Measurements from ENCODE around the gene GARNL3.

Gene GARNL3

DNA sequence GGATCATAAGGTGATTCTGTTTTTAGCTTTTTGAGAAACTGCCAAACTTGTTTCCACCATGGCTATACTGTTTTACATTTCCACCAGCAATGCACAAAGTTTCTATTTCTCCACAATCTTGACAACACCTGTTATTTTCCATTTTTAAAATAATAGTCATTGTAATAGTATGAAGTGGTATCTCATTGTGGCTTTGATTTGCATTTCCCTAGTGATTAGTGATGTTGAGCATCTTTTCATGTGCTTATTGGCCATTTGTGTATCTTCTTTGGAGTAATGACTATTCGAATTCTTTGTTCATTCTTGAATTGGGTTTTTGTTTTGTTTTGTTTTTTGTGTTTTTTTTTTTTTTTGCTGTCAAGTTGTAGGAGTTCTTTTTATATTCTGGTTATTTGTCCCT is 4.9 kb downstream of the GARNL3 start:
- CTCF ChIA-PET, result no interaction called here
- DNase-seq (ENCODE audit: low read depth, low spot score), result no peak
- POLR2A ChIA-PET, result no interaction called here
- H3K4me3 ChIP-seq (ENCODE audit: low read depth, low read length), result no peak overlapping the region
- TF ChIP-seq, protein P1, sequence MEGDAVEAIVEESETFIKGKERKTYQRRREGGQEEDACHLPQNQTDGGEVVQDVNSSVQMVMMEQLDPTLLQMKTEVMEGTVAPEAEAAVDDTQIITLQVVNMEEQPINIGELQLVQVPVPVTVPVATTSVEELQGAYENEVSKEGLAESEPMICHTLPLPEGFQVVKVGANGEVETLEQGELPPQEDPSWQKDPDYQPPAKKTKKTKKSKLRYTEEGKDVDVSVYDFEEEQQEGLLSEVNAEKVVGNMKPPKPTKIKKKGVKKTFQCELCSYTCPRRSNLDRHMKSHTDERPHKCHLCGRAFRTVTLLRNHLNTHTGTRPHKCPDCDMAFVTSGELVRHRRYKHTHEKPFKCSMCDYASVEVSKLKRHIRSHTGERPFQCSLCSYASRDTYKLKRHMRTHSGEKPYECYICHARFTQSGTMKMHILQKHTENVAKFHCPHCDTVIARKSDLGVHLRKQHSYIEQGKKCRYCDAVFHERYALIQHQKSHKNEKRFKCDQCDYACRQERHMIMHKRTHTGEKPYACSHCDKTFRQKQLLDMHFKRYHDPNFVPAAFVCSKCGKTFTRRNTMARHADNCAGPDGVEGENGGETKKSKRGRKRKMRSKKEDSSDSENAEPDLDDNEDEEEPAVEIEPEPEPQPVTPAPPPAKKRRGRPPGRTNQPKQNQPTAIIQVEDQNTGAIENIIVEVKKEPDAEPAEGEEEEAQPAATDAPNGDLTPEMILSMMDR (IDR thresholded peaks at IDR 0.05; ENCODE audit: insufficient read depth, low read length, missing control alignments), result no peak

DNA sequence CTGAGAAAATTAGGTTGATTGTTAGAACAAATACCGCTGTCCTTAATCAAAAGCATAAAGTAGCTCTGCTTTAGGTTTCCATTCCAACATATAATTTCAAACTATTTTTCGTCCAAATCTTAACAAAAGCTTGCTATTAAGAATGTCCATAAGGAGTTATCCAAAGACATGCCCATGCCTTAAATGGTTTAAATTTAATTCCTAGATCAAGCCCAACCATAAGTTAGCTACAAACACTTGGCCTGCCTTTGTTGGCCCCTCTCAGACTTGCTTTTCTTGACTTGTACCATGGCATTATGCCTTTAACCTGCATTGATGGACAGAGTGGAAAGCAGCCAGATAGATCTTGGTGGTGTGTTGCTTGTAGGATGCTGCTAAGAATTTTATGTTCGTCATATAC is 8.8 kb downstream of the GARNL3 start:
- DNase-seq (ENCODE audit: low read depth, low spot score), result no peak
- no peak overlapping the region for H3K4me3 ChIP-seq (ENCODE audit: low read depth, low read length)
- TF ChIP-seq, protein P1 (IDR thresholded peaks at IDR 0.05; ENCODE audit: insufficient read depth, low read length, missing control alignments), result no peak
- ChIA-PET CTCF (interaction anchor here (1.9 kb wide), 1 partner anchor 11 kb away, joined by 7 read pairs; no protein-coding TSS in a partner anchor), POLR2A (no interaction called here)

- ChIA-PET POLR2A (no interaction called here), CTCF (interaction anchor here (1.1 kb wide), 1 partner anchor 9 kb away, joined by 3 read pairs; no protein-coding TSS in a partner anchor)
- DNase-seq (ENCODE audit: low read depth, low spot score), result no peak
Observed at GRCh38 chr9:127277099-127277498, 12.5 kb downstream of the GARNL3 start.

DNA sequence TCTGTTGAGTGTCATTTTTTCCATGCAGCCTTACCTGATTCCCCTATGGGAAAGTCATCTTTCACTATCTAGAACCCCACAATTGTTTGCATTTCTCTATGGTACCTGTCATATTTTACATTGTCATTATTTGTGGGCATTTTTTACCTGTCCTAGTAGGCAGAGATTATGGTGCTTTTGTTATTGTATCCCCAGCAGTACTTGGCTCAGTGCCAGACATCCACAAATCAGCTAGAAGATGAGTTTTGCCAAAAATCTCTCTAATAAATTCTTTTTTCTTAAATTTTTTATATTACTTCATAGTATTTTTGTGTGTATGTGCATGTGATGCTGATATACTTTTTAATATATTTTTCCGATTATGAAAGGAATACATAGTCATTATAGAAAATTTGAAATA is 13.2 kb downstream of the GARNL3 start:
- CTCF ChIA-PET, result interaction anchor here (1.1 kb wide), 1 partner anchor 9 kb away, joined by 3 read pairs; no protein-coding TSS in a partner anchor
- POLR2A ChIA-PET, result no interaction called here

More at GRCh38 chr9:127277099-127277498, 12.5 kb downstream of the GARNL3 start:
- H3K4me3 ChIP-seq (ENCODE audit: low read depth, low read length), result no peak overlapping the region
- TF ChIP-seq, protein P1 (IDR thresholded peaks at IDR 0.05; ENCODE audit: insufficient read depth, low read length, missing control alignments), result no peak

GRCh38 chr9:127278372-127278771 is 13.8 kb downstream of the GARNL3 start:
- no peak overlapping the region for H3K4me3 ChIP-seq (ENCODE audit: low read depth, low read length)
- POLR2A ChIA-PET, result no interaction called here
- TF ChIP-seq, protein P1 (IDR thresholded peaks at IDR 0.05; ENCODE audit: insufficient read depth, low read length, missing control alignments), result no peak
- DNase-seq (ENCODE audit: low read depth, low spot score), result no peak
- CTCF ChIA-PET, result no interaction called here

More for the DNA sequence above, 13.2 kb downstream of the GARNL3 start:
- no peak overlapping the region for H3K4me3 ChIP-seq (ENCODE audit: low read depth, low read length)
- DNase-seq (ENCODE audit: low read depth, low spot score), result no peak
- TF ChIP-seq, protein P1 (IDR thresholded peaks at IDR 0.05; ENCODE audit: insufficient read depth, low read length, missing control alignments), result no peak

DNA sequence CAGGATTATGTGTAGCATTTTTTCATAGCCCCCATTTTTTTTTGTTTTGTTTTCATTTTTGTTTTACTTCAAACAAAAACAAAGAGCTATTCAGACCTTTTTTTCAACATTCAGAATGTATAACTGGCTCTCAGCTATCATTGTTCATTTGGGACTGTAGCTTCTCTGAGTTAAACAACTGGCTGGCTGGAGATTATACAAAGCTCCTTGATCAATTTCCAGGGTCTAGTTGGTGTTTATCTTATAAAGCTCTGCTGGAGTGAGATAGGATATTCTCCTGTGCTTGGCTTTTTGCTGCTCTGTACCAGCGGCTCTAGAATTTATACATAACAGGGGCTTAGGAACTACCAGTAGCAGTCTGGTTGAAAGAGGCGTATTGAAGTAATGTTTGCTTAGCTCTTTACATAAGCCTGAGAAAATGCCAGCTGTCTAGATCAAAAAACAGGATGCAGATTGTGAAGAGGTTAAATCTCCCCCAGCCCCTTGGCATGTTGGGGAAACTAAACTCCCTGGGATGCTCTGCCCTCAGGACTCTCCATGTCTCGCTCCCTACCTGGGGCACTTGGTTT is 15.2 kb downstream of the GARNL3 start:
- no peak overlapping the region for H3K4me3 ChIP-seq (ENCODE audit: low read depth, low read length)
- DNase-seq (ENCODE audit: low read depth, low spot score), result no peak
- TF ChIP-seq, protein P1 (IDR thresholded peaks at IDR 0.05; ENCODE audit: insufficient read depth, low read length, missing control alignments), result no peak
- ChIA-PET POLR2A (no interaction called here), CTCF (interaction anchor here (1.4 kb wide), 1 partner anchor 12 kb away, joined by 3 read pairs; no protein-coding TSS in a partner anchor)
